ENCODE data around the gene REN. TPM values are rescaled to one million over a fixed set of nuclear protein-coding genes. Genes with fewer than 3 reads are reported as not detected.

The REN gene
- total RNA-seq, 1 experiment from 2014 or later = 15.6 TPM

DNA sequence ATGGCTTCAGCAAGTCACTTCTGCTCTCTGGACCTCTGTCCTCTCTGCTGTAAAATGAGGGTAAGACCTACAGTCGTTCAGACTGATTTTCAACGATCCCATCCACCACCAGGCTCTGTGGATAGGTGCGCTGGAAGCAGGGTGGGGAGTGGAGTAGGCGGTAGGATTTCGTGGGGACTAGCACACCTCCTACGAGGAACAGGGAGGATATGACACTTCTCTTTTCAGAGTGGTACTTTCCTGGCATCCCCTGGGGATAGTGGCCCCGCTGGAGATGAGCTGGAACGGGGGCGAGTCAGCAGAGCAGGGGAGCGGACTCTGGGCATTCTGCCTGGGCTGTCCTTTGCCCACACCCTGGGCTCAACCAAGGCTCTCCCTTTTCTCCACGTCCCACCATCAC lies 32.0 kb downstream of the REN start:
- no peak for DNase-seq (ENCODE audit: low spot score)

DNA sequence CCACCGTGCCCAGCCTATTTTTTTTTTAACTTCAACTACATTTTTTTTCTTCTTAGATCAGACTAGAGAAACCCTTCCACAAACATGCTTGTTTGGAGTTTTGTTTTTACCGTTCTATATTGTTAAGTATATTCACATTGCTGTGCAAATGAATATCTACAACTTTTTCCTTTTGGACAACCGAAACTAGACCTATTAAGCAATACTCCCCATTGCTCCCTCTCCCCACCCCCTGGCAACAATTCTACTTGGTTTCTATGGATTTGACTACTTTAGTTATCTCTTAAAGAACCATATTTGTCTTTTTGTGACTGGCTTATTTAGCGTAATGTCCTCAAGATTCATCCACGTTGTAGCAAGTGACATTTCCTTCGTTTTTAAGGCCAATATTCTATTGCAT lies 33.4 kb downstream of the REN start:
- DNase-seq (ENCODE audit: low spot score) = no peak

DNA sequence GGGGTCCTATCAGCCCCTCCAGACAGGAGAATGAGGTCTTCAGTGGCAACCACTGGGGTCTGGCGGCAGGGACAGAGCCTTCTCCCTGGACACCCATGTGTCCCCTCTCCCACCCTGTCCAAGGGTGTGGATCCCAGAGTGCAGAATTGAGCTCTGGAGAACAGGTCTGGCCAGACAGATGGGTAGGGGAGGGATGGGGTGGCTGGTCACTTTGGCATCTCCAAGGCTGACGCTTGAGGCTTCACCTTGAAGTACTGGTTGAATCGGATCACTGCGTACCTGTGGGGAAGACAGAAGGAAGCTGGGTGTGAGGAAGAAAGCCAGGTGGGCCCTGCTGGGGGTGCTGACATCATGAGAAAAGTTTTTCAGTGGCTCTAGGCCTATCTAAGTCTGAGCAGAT lies 34.2 kb downstream of the REN start:
- no peak for DNase-seq (ENCODE audit: low spot score)

DNA sequence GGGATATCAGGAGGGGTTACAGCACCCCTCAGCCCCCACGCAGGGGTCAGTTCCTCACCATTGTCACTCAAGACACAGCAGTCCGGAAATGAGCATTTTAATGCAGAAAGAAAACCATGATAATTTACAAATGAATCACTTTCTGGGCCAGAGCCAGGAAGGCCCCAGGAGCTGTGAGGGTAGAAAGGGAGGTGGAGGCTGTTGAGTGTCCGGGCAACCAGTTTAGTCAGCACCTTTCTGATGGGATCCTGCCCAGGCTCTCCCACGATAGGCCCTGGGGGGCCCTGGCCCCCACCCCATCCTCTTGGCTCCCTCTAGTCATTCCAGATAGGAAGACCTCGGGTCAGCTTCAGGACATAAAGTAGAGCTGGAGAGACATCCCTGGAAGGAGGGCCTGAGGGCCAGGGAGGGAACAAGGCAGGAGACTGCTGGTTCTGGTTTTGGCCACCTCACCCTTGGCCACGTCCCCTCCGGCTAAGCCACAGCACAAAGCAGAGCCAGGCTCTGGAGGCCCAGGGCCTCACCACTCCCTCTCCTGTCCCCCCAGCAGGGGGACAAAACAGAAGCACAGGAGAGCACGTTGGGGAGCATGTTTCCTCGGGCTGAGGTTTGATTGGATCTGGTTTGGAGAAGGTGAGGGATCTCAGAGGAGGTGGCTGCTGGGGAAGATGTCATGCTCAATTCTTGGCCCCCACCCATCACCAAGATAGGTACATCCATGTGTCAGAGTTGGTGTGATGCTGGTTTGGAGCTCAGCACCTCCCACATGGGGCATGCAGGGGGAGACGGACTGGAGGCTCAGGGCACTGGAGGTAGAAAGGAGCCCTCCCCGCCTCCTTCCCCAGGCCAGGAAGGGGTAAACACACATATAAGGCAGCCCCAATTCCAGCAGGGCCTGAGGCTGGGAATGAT lies 34.9 kb downstream of the REN start:
- DNase-seq (ENCODE audit: low spot score) = no peak

DNA sequence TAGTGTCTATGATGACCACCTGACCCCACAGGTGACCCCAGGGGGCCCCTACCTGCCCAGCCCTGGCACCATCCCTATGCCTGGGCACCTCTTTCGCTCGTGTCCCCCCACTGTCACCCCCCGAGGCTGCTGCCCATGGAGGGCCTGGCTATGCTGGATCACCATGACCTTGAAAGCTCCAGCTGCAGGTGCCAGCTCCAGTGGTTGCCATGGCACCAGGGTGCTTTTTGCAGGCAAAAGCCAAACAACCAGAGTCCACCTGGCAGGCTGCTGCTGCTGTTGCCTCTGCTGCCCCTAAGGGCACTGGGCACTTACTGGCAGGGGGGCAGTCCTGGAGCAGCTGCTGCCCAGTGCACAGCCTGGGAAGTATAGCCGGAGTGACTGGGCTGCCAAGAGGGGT lies 36.0 kb downstream of the REN start:
- no peak for DNase-seq (ENCODE audit: low spot score)

DNA sequence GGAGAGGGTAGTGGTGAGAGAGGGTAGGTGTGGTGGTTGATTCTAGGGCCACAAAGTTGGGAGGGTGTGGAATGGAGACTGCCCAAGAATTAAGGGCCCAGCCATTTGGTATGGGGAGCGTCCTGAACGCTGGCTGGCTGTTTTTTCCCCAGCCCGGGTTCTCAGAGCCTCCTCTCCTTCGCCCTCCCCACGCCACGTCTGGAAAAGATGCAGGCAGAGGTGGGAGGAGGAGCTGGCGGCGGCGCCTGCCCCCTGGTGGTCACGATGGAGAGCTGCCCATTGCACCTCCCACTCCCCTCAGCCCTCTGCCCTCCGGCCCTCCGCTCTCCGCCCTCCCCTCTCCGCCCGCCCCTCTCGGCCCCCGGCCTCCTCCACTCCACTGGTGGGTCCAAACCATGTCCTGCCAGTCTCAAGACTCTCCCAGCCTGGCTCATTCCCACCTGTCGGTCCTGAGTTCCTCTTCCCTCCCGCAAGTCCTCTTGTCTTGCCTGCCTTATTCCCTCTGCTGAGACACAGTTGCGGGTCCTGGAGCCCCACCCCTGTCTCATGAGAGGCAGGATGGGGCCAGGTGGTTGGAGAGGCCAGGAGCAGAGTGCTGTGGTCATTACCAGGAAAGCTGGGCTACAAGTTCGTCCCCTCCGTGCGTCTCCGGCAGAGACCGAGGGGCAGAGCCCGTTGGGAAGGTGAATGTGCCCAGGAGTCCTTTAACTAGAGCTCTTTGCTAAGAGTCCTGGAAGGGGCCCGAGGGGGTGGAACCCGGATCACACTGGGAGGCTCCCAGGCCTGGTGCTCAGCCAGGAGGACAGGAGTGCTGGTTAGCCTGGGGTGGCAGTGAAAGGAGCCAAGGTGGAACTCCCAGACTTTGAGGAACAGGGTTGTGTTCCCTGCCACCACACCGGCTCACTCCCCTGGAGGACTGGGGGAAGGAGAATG lies 36.9 kb downstream of the REN start:
- DNase-seq (ENCODE audit: low spot score) = peak; percentile 70

DNA sequence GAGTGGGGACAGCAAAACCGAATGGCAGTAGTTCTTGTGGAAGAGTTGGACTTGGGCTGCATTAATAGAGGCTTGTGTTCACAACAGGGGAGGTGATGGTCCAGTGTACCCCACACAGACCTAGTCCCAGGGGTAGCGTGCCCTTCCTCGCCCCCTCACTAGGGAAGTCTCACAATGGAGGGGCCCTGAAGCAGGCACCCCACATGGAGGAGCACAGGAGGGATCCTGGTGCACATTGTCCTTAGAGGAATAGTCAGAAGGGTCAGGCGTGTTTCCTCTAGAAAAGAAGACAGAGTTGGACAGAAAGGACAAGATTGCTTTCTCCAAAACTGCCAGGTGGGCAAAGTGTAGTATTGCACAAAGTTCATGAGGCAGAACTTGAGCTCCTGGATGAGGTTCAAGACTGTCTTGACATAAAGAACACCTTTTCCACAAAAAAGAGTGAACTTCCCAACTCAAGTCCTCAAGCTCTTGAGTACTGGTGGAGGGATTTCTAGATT lies 37.6 kb downstream of the REN start:
- no peak for DNase-seq (ENCODE audit: low spot score)

DNA sequence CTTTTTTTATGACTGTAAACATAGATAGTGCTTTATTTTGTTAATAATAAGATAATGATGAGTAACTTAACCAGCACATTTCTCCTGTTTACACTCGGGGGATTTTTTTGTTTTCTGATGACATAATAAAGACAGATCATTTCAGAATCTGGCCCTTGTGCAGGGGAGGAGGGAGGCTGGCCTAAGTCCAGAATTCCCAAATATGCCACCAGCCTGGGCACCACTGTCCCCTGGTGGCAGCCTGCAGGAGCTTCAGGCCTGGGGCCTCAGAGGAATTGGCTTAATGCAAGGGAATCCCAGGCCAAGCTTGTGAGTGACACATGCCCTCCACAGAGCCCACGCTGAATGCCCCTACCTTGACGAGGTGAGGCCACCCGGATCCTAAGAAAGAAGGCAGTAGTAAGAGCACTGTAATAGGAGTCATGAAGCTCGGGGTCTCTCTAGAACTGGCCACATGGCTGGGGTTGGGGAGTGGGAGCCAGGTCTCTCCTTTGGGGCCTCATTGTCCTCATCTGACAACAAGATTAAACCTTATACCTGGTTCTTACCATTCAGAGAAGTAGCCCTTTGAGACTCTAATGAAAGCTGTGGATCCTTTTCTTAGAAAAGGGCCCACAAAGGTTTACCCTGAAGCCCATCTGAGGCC lies 38.4 kb downstream of the REN start:
- peak; percentile 81 for DNase-seq (ENCODE audit: low spot score)

DNA sequence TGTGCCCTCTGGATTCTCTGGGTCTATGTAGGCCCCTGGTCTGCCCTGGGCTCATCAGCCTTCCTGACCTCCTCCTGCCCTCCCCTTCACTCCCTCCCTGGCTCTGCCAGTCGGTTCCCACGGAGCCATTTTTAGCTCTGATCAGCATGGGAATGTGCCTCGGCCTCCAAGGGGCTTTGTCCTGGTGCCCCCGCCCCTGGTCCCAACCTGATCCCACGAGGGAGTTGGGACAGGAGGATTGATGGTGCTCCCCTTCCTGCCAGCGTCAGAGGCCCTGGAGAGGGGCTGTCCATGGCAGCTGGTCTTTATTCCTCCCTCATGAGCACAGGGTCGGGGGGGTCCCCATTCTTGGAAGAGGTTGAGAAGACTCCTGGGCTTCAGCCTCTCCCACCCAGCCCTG lies 39.2 kb downstream of the REN start:
- DNase-seq (ENCODE audit: low spot score) = no peak

DNA sequence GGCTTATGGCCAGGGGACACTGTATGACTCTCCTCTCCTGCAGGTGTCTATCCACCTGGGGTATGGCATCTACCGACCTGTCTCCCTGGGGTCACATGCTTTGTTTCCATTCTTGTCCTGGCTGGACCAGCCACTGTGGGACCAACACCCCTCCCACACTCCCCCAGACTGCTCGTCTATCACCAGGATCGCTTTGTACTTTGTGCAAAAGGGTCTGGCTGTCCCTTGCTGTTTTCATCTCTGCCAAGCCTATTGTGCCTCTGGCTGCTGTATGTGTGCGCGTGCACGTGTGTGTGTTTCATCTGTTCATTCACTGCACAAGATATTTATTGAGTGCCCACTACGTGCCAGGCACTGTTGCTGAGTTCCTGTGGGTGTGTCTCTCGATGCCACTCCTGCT lies 39.8 kb downstream of the REN start:
- DNase-seq (ENCODE audit: low spot score) = no peak

DNA sequence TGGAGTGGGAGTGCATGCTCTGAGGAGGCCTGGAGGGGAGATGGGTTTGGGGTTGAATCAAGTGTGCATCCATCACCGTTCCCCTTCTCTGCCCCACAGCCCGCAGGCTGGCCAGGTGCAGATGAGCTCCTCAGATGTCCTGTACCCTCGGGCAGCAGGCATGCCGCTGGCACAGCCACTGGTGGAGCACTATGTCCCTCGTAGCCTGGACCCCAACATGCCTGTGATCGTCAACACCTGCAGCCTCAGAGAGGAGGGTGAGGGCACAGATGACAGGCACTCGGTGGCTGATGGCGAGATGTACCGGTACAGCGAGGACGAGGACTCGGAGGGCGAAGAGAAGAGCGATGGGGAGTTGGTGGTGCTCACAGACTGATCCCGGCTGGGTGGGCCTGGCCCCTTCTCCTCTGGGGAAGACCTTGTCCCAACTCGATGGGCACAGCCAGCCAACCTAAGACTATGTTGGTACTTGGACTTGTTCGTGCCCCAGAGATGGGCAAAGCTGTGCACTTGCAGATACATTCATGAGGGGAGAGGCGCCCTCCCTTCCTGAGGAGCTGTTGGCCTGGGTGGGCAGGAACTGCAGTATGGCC lies 40.3 kb downstream of the REN start:
- DNase-seq (ENCODE audit: low spot score) = no peak

DNA sequence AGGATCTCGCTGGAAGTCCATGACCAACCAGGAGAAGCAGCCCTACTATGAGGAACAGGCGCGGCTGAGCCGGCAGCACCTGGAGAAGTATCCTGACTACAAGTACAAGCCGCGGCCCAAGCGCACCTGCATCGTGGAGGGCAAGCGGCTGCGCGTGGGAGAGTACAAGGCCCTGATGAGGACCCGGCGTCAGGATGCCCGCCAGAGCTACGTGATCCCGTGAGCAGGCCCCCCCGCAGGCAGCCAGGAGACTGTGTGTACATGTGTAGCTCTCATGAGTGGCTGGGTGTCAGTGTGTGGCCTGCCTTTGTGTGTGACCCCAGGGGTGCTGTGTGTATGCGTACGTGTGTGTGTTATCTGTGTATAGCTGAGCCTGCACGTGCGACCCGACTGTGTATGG lies 41.5 kb downstream of the REN start:
- DNase-seq (ENCODE audit: low spot score) = no peak

DNA sequence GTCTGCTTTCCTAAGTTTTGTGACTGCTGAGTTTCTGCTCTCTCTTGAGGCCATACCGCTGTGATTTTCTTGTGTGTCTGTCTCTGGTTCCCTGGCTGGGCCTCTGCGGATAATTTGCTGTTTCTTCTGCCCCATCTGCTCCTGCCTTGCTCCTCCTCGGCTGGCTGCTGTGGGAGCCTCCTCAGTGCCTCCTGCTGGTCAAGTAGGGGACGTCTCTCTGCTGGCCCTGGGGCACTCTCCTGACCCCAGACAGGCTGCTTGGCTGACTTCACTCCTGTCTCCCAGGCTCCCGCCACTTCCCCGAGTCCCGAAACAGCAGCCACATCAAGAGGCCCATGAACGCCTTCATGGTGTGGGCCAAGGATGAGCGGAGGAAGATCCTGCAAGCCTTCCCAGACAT lies 42.8 kb downstream of the REN start:
- DNase-seq (ENCODE audit: low spot score) = no peak

DNA sequence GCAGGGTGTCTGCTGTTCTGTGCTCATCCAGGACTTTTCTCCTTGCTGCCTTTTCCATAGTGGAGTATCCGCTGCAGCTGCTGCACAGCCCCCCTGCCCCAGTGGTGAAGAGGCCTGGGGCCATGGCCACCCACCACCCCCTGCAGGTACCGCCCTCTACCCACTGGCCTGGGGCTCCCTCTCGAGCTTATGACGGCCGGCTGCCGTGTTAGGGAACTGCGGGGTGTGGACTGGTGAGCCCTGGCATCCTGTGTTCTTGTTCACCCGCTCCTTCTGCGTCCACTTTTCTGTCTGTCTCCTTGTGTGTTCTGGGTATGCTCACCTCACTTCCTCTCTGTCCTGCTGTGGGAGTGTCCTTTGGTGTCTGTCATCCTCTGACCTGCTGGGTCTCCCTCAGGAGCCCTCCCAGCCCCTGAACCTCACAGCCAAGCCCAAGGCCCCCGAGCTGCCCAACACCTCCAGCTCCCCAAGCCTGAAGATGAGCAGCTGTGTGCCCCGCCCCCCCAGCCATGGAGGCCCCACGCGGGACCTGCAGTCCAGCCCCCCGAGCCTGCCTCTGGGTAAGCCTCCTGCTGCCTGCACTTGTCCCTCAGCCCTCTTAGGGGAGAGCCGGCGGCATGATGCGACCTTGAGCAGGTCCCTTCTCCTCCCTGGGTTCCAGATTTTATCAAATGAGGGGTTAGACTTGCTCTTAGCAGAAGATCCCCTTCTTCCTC lies 44.1 kb downstream of the REN start:
- no peak for DNase-seq (ENCODE audit: low spot score)

DNA sequence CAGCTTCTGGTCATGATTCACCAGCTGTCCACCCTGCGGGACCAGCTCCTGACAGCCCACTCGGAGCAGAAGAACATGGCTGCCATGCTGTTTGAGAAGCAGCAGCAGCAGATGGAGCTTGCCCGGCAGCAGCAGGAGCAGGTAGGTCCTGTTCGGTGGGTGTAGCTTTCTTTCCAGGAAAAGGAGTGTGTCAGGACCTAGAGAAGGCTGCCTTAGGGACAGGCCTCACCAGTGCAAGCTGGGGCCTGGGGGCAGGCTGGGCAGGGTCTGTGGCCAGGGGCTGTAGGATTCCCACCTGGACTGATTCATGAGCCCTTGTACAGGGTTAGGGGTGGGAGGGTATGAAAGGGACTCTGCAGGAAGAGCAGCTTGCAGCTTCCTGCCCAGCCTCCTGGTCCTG lies 49.6 kb downstream of the REN start:
- no peak for DNase-seq (ENCODE audit: low spot score)

DNA sequence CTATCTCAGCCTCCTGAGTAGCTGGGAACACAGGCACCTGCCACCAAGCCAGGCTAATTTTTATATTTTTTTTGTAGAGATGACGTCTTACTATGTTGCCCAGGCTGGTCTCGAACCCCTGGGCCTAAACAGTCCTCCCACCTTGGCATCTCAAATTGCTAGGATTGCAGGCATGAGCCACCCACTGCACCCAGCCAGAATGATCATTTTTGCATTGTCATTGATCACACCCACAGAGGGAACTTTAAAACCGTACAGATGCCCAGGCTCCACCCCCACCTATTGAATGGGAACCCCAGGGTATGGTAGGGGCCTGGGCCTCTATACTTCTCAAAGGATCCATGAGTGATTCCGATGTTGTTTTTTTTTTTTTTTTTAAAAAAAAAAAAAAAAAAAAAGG lies 51.0 kb downstream of the REN start:
- no peak for DNase-seq (ENCODE audit: low spot score)

DNA sequence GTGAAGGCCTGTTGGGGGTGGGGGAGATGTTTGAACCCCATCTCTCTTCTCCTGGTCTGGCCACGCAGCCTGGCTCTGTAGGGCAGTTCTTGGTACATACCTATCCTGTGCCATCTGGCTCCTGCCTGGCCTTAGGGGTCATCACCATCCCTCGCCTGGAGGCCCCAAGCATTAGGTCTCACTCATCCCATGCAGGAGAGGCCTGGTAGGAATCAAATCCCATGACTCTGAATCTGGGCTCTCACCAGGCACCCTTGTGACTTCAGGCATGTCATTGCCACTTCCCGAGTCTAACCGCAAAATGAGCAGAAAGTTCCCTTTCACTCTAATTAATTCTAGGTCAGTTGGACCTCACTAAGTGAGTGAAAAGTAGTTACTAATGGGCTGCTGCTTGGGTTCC lies 51.5 kb downstream of the REN start:
- DNase-seq (ENCODE audit: low spot score) = no peak

DNA sequence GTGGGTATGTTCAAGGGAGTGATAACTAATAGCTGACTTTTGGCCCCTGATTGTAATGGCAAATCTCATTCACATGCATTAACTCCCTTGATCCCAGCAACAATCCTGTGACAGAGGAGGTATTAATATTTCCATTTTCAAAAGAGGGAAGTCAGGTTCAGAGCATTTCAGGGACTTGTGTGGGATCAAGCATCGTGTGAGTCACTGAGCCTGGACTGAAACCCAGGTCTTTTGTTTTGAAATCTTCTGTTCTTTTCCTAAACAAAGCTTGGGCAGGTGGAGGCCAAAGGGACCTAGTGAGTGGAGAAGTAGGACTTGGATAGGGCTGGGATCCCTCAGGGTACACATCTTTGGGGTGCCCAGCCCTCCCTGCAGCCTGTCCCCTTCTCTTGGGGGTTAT lies 52.2 kb downstream of the REN start:
- DNase-seq (ENCODE audit: low spot score) = no peak

DNA sequence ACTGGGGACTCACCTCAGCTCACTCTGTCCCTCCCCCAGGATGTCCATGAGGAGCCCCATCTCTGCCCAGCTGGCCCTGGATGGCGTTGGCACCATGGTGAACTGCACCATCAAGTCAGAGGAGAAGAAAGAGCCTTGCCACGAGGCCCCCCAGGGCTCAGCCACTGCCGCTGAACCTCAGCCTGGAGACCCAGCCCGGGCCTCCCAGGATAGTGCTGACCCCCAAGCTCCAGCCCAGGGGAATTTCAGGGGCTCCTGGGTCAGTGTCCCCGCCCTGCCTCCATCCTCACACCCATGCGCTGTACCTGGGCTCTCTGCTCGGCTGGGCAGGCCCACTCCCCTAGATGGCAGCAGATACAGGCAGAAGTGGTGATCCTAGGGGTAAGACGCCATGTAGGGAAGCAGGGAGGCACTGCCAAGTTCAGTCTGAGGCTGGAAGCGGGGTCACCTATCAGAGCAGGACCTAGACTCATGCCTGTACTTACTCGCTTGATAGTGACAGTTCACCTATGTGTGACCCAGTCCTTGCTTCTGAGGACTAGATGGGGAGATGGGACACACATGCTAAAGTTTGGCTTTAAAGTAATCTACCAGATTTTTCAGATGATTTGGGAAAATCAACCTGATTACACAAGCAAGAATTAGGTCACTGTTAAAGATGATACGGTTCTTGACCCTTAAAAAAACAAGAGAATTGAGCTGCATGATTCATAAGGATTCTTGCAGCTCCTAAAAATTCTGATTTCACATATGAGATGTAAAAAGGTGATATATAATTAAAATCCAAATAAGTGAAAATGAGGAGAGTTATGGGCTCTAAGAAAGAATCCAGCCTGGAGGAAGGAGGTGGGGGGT lies 53.0 kb downstream of the REN start:
- DNase-seq (ENCODE audit: low spot score) = no peak

All from HT-29 (cell line).